ENCODE measurements around the gene SORD. TPM values are rescaled to one million over a fixed set of nuclear protein-coding genes. Genes with fewer than 3 reads are reported as not detected.

The SORD gene
- total and polyA plus RNA-seq, 10 of the 15 experiments (the other 5 are each of a cell fraction or from before 2014, with no cell fraction given) = 7.5 to 51.6 (median 40.1) TPM

- TF ChIP-seq NR2C2 (IDR thresholded peaks at IDR 0.05; ENCODE audit: borderline replicate concordance, control insufficient read depth, insufficient read length, low read depth) = no peak
- TF ChIP-seq JUND (IDR thresholded peaks at IDR 0.05; ENCODE audit: low read depth, low read length) = no peak
- TF ChIP-seq DPF2 (IDR thresholded peaks at IDR 0.05) = no peak
- no peak for TF ChIP-seq WRNIP1 (IDR thresholded peaks at IDR 0.05; ENCODE audit: borderline replicate concordance, low read depth, low read length)
- TF ChIP-seq STAT1 (conservative IDR thresholded peaks at IDR 0.05) = no peak
- no peak for TF ChIP-seq BCL11A (IDR thresholded peaks at IDR 0.05; ENCODE audit: low read depth, low read length)
- TF ChIP-seq FOXK2 (IDR thresholded peaks at IDR 0.05) = no peak
- no peak for TF ChIP-seq IRF4 (IDR thresholded peaks at IDR 0.05; ENCODE audit: low read depth, low read length)
- TF ChIP-seq SPI1 (IDR thresholded peaks at IDR 0.05; ENCODE audit: borderline replicate concordance, insufficient read depth, low read depth, low read length) = no peak
Measured at GRCh38 chr15:45118996-45119395, 96.0 kb downstream of the SORD start (continued).

GRCh38 chr15:45120081-45120972 is 97.3 kb downstream of the SORD start:
- H4K20me1 ChIP-seq (ENCODE audit: control insufficient read depth, insufficient read depth) = no peaks in the 10 kb centered on the region
- BruUV-seq (replicated peaks) = no TSS peak
- CTCF ChIA-PET = interaction anchor here (1.9 kb wide), 1 partner anchor 10 kb away, joined by 4 read pairs; no protein-coding TSS in a partner anchor
- no peak overlapping the region for H3K27ac ChIP-seq (ENCODE audit: control insufficient read depth, insufficient read depth)
- H3K4me1 ChIP-seq (ENCODE audit: control insufficient read depth, insufficient read depth, low read length) = no peaks in the 10 kb centered on the region
- no peak for FAIRE-seq
- no peaks in the 10 kb centered on the region for H3K36me3 ChIP-seq (ENCODE audit: control insufficient read depth in 2 of 2, insufficient read depth in 2 of 2, low read length in 1 of 2)
- no peaks in the 10 kb centered on the region for H3K9me3 ChIP-seq (replicated peaks; ENCODE audit: control insufficient read depth, insufficient read depth, low read length)
- no peak overlapping the region for H2AFZ ChIP-seq (ENCODE audit: control insufficient read depth, low read depth, low read length)
- POLR2A ChIA-PET = no interaction called here
- no peak for ATAC-seq
- 47% methylated on average over 10 of the region's 10 CpGs for WGBS (ENCODE audit: insufficient coverage, insufficient replicate concordance, low lambda C conversion rate, missing lambda C conversion rate)
- in situ Hi-C loops (cut with MboI) (no loop called here), intact Hi-C loops (cut with micrococcal nuclease; ENCODE audit: unreplicated experiment) (loop anchor here (10.0 kb wide), 1 partner anchor 146 kb away; no protein-coding TSS in a partner anchor)
- H3K27me3 ChIP-seq (replicated peaks in 1 of 2; ENCODE audit: control insufficient read depth in 2 of 2, insufficient read depth in 2 of 2, low read length in 1 of 2) = peaks cover 4 to 12% of the 10 kb centered on the region in 2 experiments
- no peak overlapping the region for H3K4me2 ChIP-seq (ENCODE audit: control insufficient read depth, insufficient read depth)
- SMC1A ChIA-PET (ENCODE audit: uncharacterized antibody, unreplicated experiment) = interaction anchor here (0.6 kb wide), 1 partner anchor 195 kb away, joined by 3 read pairs; no protein-coding TSS in a partner anchor
- TF ChIP-seq ZBTB40 (IDR thresholded peaks at IDR 0.05; ENCODE audit: borderline replicate concordance) (no peak), HCFC1 (IDR thresholded peaks at IDR 0.05; ENCODE audit: low read length) (no peak), MYB (IDR thresholded peaks at IDR 0.05; ENCODE audit: borderline replicate concordance, low read depth, low read length) (no peak), NR2C1 (IDR thresholded peaks at IDR 0.05) (no peak), ATF2 (IDR thresholded peaks at IDR 0.05; ENCODE audit: low read length) (no peak), FOXM1 (IDR thresholded peaks at IDR 0.05; ENCODE audit: low read depth, low read length) (no peak), POLR2A (IDR thresholded peaks at IDR 0.05; ENCODE audit: low read depth, low read length) (no peak), ZBED1 (IDR thresholded peaks at IDR 0.05; ENCODE audit: borderline replicate concordance) (no peak), CEBPB (IDR thresholded peaks at IDR 0.05; ENCODE audit: borderline replicate concordance in 1 of 2, low read depth in 2 of 2, low read length in 2 of 2) (no peak), SP1 (IDR thresholded peaks at IDR 0.05; ENCODE audit: low read depth, low read length) (no peak)
- H3K79me2 ChIP-seq (ENCODE audit: control insufficient read depth, insufficient read depth, low read length) = no peaks in the 10 kb centered on the region
- RAD21 ChIA-PET (ENCODE audit: unreplicated experiment) = no interaction called here
- H3K4me3 ChIP-seq = no peak overlapping the region
- DNase-seq (ENCODE audit: low read depth, low spot score) = no peak
- no peak overlapping the region for H3K9ac ChIP-seq (ENCODE audit: control insufficient read depth, insufficient read depth, low read length)

Measured in GM12878 (cell line).